Breast epithelium (tissue), 3 donors: Measurements from ENCODE around the gene FHIT.

Experiments
- CTCF ChIP-seq, 3 donors: fragments of 450-650 bp; IDR thresholded peaks; one replicate each; pipeline ENCODE4 v1.5.1; 2016 to 2017; ENCODE audit warnings: antibody characterized with exemption in 3 of 3, mild to moderate bottlenecking in 3 of 3, moderate library complexity in 3 of 3
- POLR2A ChIP-seq: fragments of 450-650 bp; IDR thresholded peaks from one replicate; pipeline ENCODE4 v1.6.1; 2016; ENCODE audit warnings: antibody characterized with exemption, mild to moderate bottlenecking, moderate library complexity
- POLR2AphosphoS5 ChIP-seq, 3 donors: sonication (generic); formaldehyde crosslinking; IDR thresholded peaks; one replicate each; pipeline ENCODE4 v1.6.1; 2017; ENCODE audit warnings: antibody characterized with exemption in 3 of 3

GRCh38 chr3:60599586-60599985 is 651.7 kb downstream of the FHIT start:
- TF ChIP-seq CTCF (IDR thresholded peaks at IDR 0.05) (no peak), POLR2A (no peak), POLR2AphosphoS5 (IDR thresholded peaks at IDR 0.05) (no peak)
